Endothelial cell (in vitro differentiated cells): Measurements from ENCODE around the gene PDE4DIP. TPM values are rescaled to one million over a fixed set of nuclear protein-coding genes. Genes with fewer than 3 reads are reported as not detected.
"Not testable (repeated sequence)": the region's sequence is repeated elsewhere in the genome, so short reads cannot be mapped to it uniquely, and the experiment has no call there.

Experiments
- DNase-seq: peaks from one replicate; pipeline ENCODE4 v3.0.0; 2021; ENCODE audit warnings: low spot score
- H3K27ac Mint-ChIP-seq: one replicate; pipeline ENCODE4 v1.8.0; 2021; ENCODE audit warnings: mixed read lengths, inconsistent platforms; ENCODE audit not compliant: unreplicated experiment
- H3K27me3 Mint-ChIP-seq: one replicate; pipeline ENCODE4 v1.8.0; 2021; ENCODE audit warnings: mild to moderate bottlenecking, moderate library complexity, mixed read lengths, inconsistent platforms; ENCODE audit not compliant: unreplicated experiment
- H3K36me3 Mint-ChIP-seq: one replicate; pipeline ENCODE4 v1.8.0; 2021; ENCODE audit warnings: mild to moderate bottlenecking, low read depth, mixed read lengths, inconsistent platforms; ENCODE audit not compliant: unreplicated experiment
- H3K4me1 Mint-ChIP-seq: one replicate; pipeline ENCODE4 v1.8.0; 2021; ENCODE audit warnings: mild to moderate bottlenecking, mixed read lengths, inconsistent platforms; ENCODE audit not compliant: unreplicated experiment
- H3K4me3 Mint-ChIP-seq: one replicate; pipeline ENCODE4 v1.8.0; 2021; ENCODE audit warnings: mild to moderate bottlenecking, mixed read lengths, inconsistent platforms; ENCODE audit not compliant: unreplicated experiment
- H3K9me3 Mint-ChIP-seq: one replicate; pipeline ENCODE4 v1.8.0; 2021; ENCODE audit warnings: mixed read lengths, inconsistent platforms; ENCODE audit not compliant: unreplicated experiment
- total RNA-seq: library from RNA; stranded (reverse); fragmentation: NEBNext Ultra II Directional; extraction: Animal tissue kit (Norgen Biotek cat#: 25700); gene quantifications from one replicate; pipeline ENCODE4 v1.2.1, GENCODE V29; 2021; ENCODE audit not compliant: unreplicated experiment

Gene PDE4DIP
- total RNA-seq, 1 donor from 2014 or later = 9.4 TPM

DNA sequence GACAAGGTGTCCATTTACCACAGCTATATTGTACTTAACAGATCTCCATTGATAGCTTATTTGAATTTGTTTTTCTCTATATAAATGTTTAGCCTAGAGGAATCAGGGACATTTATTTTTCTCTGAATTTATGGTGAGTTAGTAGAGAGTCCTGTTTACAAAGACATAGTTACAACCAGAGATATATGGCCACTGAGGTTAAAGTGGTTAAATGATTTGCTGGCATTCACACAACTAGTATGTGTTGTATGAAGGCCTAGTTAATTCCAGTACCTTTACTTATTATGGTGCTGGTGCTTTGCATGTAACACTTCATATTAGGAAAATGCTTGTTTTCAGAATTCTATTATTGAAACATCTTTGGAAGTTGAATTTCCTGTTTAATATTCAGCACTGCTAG is 6.6 kb downstream of the PDE4DIP start:
- not testable (repeated sequence) for H3K36me3 Mint-ChIP-seq, H3K27ac Mint-ChIP-seq, H3K4me3 Mint-ChIP-seq, H3K27me3 Mint-ChIP-seq, DNase-seq, H3K9me3 Mint-ChIP-seq, H3K4me1 Mint-ChIP-seq

DNA sequence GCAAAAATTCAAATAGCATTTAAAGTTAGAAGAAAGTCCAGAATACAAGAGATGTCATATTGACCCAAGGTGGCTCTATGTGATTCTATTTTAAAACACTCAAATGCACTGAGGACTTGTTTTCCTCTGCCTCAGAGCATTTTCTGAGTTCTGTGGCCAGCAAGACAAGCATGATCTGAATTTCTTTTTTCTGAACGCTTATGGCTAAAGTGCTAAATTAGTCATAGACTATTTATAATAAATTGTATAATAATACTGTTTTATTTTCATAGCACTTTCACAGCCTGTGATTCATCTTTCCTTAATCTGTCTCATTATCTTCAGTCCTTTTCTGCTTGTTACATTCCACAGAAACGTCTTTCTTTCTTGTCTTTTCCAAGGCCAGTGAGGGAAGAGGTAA is 7.5 kb downstream of the PDE4DIP start:
- not testable (repeated sequence) for H3K27ac Mint-ChIP-seq, H3K4me1 Mint-ChIP-seq, H3K36me3 Mint-ChIP-seq, H3K4me3 Mint-ChIP-seq, H3K27me3 Mint-ChIP-seq, H3K9me3 Mint-ChIP-seq, DNase-seq

DNA sequence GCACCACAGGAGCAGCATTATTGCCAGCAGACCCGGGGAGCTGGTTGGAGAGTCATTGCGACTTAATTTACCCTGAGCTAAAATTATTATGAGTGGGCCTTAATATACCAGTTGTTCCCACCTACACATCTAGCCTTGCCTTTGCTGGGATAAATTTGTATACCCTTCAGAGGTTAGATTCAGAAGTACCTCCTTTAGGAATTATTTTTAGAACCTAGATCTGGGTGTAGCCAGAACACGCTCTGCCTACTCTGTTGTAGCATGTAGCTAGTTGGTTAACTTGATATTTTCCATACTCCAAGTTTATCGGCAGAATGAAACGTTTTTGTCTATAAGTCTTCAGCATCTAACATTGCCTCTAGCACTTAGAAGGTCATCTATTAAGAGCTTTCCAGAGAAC is 9.1 kb downstream of the PDE4DIP start:
- H3K36me3 Mint-ChIP-seq, H3K4me3 Mint-ChIP-seq, H3K4me1 Mint-ChIP-seq, H3K9me3 Mint-ChIP-seq, H3K27ac Mint-ChIP-seq, H3K27me3 Mint-ChIP-seq, DNase-seq: not testable (repeated sequence)

DNA sequence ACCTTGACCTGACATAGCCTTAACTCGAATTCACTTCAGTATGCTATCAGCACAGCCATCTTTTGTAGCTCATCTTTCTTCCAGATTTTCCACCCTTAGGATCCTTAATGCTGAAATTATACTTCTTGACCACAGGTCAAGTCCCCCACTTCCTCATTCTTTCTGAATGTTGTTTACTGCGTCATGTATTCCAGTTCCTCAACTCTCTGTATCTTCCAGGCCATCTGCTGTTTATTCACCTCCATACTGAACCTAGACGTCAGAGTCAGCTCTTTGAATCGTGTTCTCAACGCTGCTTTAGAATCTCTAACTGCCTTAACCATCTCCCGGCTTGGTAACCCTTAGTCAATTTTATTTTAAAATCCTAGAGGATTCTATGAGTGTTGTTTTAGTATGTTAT is 9.8 kb downstream of the PDE4DIP start:
- not testable (repeated sequence) for H3K27me3 Mint-ChIP-seq, H3K4me1 Mint-ChIP-seq, H3K9me3 Mint-ChIP-seq, DNase-seq, H3K36me3 Mint-ChIP-seq, H3K4me3 Mint-ChIP-seq, H3K27ac Mint-ChIP-seq

DNA sequence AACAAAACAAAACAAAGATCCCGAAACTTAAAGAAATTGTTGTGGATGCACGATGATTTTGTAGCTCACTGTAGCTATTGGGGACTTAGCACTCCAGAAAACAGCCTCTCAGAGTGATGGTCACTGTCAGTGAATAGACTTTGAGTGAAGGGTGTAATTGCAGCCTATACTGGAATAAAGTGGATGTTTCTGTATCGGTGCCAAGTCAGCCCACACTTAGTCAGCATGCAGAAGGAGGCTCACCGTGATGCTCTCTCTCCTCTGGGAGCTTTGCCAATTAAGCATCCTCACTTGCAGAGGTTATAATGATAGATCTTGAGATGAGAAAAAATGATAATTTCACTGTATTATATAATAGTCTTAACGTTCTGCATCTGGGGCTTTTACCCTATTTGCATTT is 11.1 kb downstream of the PDE4DIP start:
- not testable (repeated sequence) for H3K27ac Mint-ChIP-seq, H3K27me3 Mint-ChIP-seq, H3K4me1 Mint-ChIP-seq, H3K9me3 Mint-ChIP-seq, DNase-seq, H3K4me3 Mint-ChIP-seq, H3K36me3 Mint-ChIP-seq

DNA sequence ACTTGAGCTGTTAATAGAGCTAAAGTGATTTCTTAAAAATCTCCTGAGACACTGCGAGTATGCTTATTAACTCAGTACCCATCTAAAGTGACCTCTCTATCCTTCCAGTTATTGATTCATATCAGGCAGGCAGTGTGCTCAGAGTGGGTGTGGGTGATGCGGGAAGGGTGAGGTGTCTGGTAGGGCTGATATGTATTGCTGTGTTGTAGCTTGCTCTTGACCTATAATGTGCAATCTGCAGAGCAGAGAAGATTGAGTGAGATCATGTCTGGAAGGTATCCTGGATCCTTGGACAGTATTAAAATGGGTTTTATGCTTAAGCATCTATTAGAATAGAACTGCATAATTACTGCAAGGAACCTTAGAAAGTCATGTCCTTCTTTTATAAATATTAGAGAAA is 15.8 kb downstream of the PDE4DIP start:
- H3K27ac Mint-ChIP-seq, DNase-seq, H3K9me3 Mint-ChIP-seq, H3K27me3 Mint-ChIP-seq, H3K36me3 Mint-ChIP-seq, H3K4me1 Mint-ChIP-seq, H3K4me3 Mint-ChIP-seq: not testable (repeated sequence)

DNA sequence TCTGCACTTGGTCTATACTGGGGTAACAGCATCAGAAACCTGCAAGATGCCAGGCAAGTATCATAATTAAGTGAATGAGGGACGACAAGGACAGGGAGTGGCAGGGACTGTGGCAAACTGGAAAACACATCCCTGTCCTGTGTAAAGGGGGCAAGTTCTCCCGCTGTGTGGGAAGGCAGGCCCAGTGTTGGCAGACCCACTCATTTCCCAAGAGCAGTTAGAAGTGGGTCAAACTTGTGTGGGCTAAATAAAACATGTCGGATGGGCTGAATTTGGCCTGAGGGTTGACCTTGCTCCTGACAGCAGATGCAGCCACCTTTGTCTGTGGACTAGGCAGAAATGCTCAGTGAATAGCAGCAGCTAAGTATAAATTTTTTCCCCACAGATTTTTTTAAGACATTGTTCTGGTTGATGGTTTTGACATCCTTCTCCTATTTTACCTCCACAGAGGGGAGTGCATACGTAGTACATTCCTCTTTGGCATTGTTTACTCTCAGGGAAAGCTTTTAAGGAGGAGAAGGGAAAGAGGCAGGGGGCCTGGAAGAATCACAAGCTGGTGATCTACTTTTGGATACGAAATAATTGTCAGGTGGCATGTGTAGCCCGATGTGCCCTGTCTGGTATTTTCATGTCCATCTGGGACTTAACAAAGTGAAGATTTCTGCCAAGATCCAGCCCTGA is 16.5 kb downstream of the PDE4DIP start:
- H3K4me3 Mint-ChIP-seq, H3K4me1 Mint-ChIP-seq, DNase-seq, H3K9me3 Mint-ChIP-seq, H3K27me3 Mint-ChIP-seq, H3K36me3 Mint-ChIP-seq, H3K27ac Mint-ChIP-seq: not testable (repeated sequence)

DNA sequence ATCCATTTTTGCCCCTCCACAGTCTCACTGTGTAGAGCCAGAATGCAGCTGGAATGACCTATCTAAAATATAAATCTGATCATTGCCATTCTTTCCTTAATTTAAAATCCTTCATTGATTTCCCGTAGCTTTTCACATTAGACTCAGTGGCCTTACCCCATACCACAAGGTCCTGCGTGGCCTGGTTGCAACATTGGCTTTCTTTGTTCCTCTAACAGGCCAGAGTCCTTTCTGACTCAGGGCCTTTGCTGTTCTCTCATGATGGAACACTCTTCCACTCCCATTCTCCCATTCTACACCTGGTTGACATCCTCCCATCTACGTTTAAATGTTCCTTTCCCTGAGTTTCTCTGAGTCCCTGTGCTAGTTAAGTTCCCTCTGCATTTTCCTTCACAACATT is 18.4 kb downstream of the PDE4DIP start:
- not testable (repeated sequence) for H3K27ac Mint-ChIP-seq, H3K9me3 Mint-ChIP-seq, H3K4me1 Mint-ChIP-seq, H3K4me3 Mint-ChIP-seq, DNase-seq, H3K36me3 Mint-ChIP-seq, H3K27me3 Mint-ChIP-seq

DNA sequence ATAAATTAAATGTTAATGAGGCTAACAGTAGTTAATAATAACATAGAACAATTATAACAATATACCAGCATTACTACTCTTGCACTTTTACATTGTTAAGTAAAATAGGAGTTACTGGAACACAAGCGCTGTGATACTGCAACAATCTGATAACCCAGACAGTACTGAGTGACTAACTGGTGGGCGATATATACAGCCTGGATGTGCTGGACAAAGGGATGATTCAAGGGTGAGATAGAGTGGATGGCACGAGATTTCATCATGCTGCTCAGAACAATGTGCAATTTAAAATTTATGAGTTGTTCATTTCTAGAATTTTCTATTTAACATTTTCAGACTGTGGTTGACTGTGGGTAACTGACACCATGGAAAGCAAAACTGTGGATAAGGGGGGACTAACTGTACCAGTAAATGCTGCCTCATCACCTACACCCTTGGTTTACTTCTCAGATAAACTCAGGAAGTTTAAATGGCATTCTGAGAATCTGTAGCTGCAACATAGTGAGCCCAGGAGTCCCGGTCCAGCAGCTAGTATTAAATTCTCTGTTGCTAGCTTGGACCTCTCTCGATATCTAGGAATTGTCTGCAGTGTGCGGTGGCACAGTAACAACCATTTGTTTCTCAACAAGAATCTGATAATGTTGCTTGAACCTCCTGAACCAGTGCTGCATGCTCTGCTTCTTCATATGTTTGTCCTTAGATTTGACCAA is 24.9 kb downstream of the PDE4DIP start:
- H3K36me3 Mint-ChIP-seq, H3K27me3 Mint-ChIP-seq, H3K9me3 Mint-ChIP-seq, H3K27ac Mint-ChIP-seq, H3K4me3 Mint-ChIP-seq, H3K4me1 Mint-ChIP-seq, DNase-seq: not testable (repeated sequence)

DNA sequence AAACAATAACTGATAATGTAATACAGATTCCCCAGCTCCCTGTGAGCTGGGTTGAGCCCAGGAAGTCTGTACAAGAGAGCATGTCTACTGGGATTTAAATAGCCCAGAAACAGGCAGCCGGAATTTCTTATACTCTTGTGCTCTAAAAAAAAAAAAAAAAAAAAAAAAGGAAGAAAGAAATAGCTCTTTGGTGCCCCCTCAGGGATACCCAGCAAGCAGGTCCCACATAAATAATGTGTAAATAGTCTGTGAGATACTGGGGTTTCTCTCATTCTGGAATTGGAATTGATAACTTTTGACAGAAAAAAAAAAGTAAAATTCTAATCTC is 25.4 kb downstream of the PDE4DIP start:
- not testable (repeated sequence) for H3K27me3 Mint-ChIP-seq, H3K9me3 Mint-ChIP-seq, H3K36me3 Mint-ChIP-seq, H3K4me3 Mint-ChIP-seq, H3K27ac Mint-ChIP-seq, H3K4me1 Mint-ChIP-seq, DNase-seq

DNA sequence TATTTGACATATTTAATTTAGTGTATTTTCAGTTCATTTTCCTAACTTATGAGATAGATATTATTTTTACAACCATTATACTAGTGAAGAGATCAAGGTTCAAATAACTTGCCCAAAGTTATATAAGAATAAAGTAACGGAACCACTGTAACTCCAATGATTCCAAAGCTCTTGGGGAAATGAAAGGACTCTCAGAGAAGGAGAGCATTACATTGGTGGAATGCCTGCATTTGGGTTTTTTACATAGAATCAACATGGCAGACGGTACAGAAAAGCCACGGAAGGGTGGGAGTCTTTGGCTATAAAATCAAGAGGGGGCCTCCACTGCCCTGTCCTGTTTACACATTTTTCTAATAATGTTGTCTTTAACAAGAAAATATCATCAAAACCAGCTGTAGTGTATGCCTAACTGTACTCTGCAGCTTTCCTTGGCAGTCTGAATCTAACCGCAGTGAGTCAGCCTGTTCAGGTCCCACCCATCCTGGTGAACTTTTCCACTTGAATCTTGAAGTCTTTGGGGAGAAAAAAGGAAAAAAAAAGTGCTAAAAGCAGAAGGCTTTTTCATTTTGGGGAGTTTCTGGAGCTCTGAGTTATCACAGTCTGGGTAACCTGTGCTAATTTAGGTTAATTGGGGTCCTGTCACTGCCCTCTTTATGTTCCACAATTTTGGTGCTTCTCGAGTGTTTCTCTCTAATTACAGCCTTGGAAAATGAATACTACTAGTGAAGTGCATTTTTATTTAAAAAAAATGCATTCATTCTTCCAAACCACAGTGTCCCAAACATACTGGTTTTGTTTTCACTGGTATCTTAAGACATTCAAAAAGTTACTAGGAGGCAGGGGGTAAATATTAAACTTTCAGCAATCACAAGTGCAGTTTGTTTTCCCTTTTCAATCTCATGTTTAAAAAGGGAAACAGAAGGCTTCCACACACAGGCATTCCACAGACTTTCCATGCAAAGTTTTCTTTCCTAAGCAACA is 30.5 kb downstream of the PDE4DIP start:
- not testable (repeated sequence) for DNase-seq

More for the DNA sequence above, 30.5 kb downstream of the PDE4DIP start:
- H3K9me3 Mint-ChIP-seq, H3K27ac Mint-ChIP-seq, H3K36me3 Mint-ChIP-seq, H3K4me1 Mint-ChIP-seq, H3K4me3 Mint-ChIP-seq, H3K27me3 Mint-ChIP-seq: not testable (repeated sequence)
